Large intestine (tissue), 1 donor: ENCODE measurements around the gene SLC16A6. TPM values are rescaled to one million over a fixed set of nuclear protein-coding genes. Genes with fewer than 3 reads are reported as not detected.

ENCODE experiments used
- polyA plus RNA-seq: library from polyadenylated mRNA; unstranded; fragments of 120-200 nt; gene quantifications from one replicate; pipeline ENCODE4 v1.2.1, GENCODE V29; 2013

The SLC16A6 gene
- polyA plus RNA-seq, 1 donor, result 0.27 TPM

Other genes with a start within 250 kb of the SLC16A6 start
- gene AMZ2, start 43.1 kb downstream of the SLC16A6 start, polyA plus RNA-seq, result 45.9 TPM
- 1.3 TPM for gene ARSG, start 368 bp upstream of the SLC16A6 start, polyA plus RNA-seq
- gene WIPI1, start 166.4 kb upstream of the SLC16A6 start, polyA plus RNA-seq, result 17.4 TPM
- 160 TPM for gene PRKAR1A, start 221.3 kb upstream of the SLC16A6 start, polyA plus RNA-seq